Measurements from ENCODE around the gene PORCN.
"Not testable (repeated sequence)": the region's sequence is repeated elsewhere in the genome, so short reads cannot be mapped to it uniquely, and the experiment has no call there.

The PORCN gene

GRCh38 chrX:48522291-48522690 lies 13.5 kb downstream of the PORCN start:
- H3K27ac ChIP-seq (ENCODE audit: low read depth, low read length, poor library complexity, severe bottlenecking), result peak overlapping the region; percentile 65
- H3K36me3 ChIP-seq (ENCODE audit: insufficient read depth, low read length), result peaks cover 34% of the 10 kb centered on the region
- H3K27me3 ChIP-seq (ENCODE audit: insufficient read depth, low read length), result no peaks in the 10 kb centered on the region
- H3F3A ChIP-seq (ENCODE audit: insufficient read depth, low read length), result no peaks in the 10 kb centered on the region
- peaks cover 27% of the 10 kb centered on the region for H3K4me1 ChIP-seq (ENCODE audit: insufficient read depth, low read length, severe bottlenecking)
- no peak overlapping the region for H2AFZ ChIP-seq (ENCODE audit: low read length)
- TF ChIP-seq EZH2 (IDR thresholded peaks at IDR 0.05; ENCODE audit: borderline replicate concordance, low read length) (no peak), CTCF (IDR thresholded peaks at IDR 0.05; ENCODE audit: low read length) (no peak)
- H3K4me2 ChIP-seq (ENCODE audit: low read length), result peak overlapping the region; percentile 91
- no peaks in the 10 kb centered on the region for H3K9me2 ChIP-seq (ENCODE audit: low read depth, low read length)
- H3K9ac ChIP-seq (ENCODE audit: low read length), result peak overlapping the region; percentile 98
- peak overlapping the region; percentile 99 for H3K4me3 ChIP-seq (ENCODE audit: low read depth, low read length, poor library complexity, severe bottlenecking)
- H3K9me3 ChIP-seq (ENCODE audit: low read length), result no peaks in the 10 kb centered on the region
- H3K79me2 ChIP-seq (ENCODE audit: insufficient read depth, low read length), result peaks cover 9% of the 10 kb centered on the region
- no peaks in the 10 kb centered on the region for H4K20me1 ChIP-seq (ENCODE audit: insufficient read depth, low read length)

GRCh38 chrX:48523682-48524081 lies 14.9 kb downstream of the PORCN start:
- Histone ChIP-seq H3F3A (ENCODE audit: insufficient read depth, low read length) (no peaks in the 10 kb centered on the region), H3K36me3 (ENCODE audit: insufficient read depth, low read length) (peaks cover 47% of the 10 kb centered on the region), H3K4me3 (ENCODE audit: low read depth, low read length, poor library complexity, severe bottlenecking) (no peak overlapping the region), H2AFZ (ENCODE audit: low read length) (no peak overlapping the region), H3K27me3 (ENCODE audit: insufficient read depth, low read length) (no peaks in the 10 kb centered on the region), H3K9me3 (ENCODE audit: low read length) (no peaks in the 10 kb centered on the region), H4K20me1 (ENCODE audit: insufficient read depth, low read length) (no peaks in the 10 kb centered on the region), H3K9ac (ENCODE audit: low read length) (no peak overlapping the region), H3K4me1 (ENCODE audit: insufficient read depth, low read length, severe bottlenecking) (peaks cover 27% of the 10 kb centered on the region), H3K79me2 (ENCODE audit: insufficient read depth, low read length) (peaks cover 9% of the 10 kb centered on the region), H3K4me2 (ENCODE audit: low read length) (no peak overlapping the region), H3K27ac (ENCODE audit: low read depth, low read length, poor library complexity, severe bottlenecking) (no peak overlapping the region), H3K9me2 (ENCODE audit: low read depth, low read length) (no peaks in the 10 kb centered on the region)
- TF ChIP-seq EZH2 (IDR thresholded peaks at IDR 0.05; ENCODE audit: borderline replicate concordance, low read length) (no peak), CTCF (IDR thresholded peaks at IDR 0.05; ENCODE audit: low read length) (no peak)

- H3K9me2 ChIP-seq (ENCODE audit: low read depth, low read length); H3K9ac ChIP-seq (ENCODE audit: low read length); H3F3A ChIP-seq (ENCODE audit: insufficient read depth, low read length); H2AFZ ChIP-seq (ENCODE audit: low read length); H3K4me3 ChIP-seq (ENCODE audit: low read depth, low read length, poor library complexity, severe bottlenecking); H3K79me2 ChIP-seq (ENCODE audit: insufficient read depth, low read length); H4K20me1 ChIP-seq (ENCODE audit: insufficient read depth, low read length); H3K27me3 ChIP-seq (ENCODE audit: insufficient read depth, low read length); H3K27ac ChIP-seq (ENCODE audit: low read depth, low read length, poor library complexity, severe bottlenecking); H3K4me2 ChIP-seq (ENCODE audit: low read length); H3K9me3 ChIP-seq (ENCODE audit: low read length): not testable (repeated sequence)
- H3K4me1 ChIP-seq (ENCODE audit: insufficient read depth, low read length, severe bottlenecking), result peaks cover 23% of the 10 kb centered on the region
- peaks cover 49% of the 10 kb centered on the region for H3K36me3 ChIP-seq (ENCODE audit: insufficient read depth, low read length)
Observed at GRCh38 chrX:48525853-48526252, 17.1 kb downstream of the PORCN start.

- Histone ChIP-seq H3K9me2 (ENCODE audit: low read depth, low read length) (no peaks in the 10 kb centered on the region), H3K79me2 (ENCODE audit: insufficient read depth, low read length) (no peaks in the 10 kb centered on the region), H3K4me1 (ENCODE audit: insufficient read depth, low read length, severe bottlenecking) (no peaks in the 10 kb centered on the region), H2AFZ (ENCODE audit: low read length) (no peak overlapping the region), H3K4me2 (ENCODE audit: low read length) (no peak overlapping the region), H3K36me3 (ENCODE audit: insufficient read depth, low read length) (peaks cover 29% of the 10 kb centered on the region), H3K27me3 (ENCODE audit: insufficient read depth, low read length) (no peaks in the 10 kb centered on the region), H3K4me3 (ENCODE audit: low read depth, low read length, poor library complexity, severe bottlenecking) (no peak overlapping the region), H3K9me3 (ENCODE audit: low read length) (no peaks in the 10 kb centered on the region), H3F3A (ENCODE audit: insufficient read depth, low read length) (no peaks in the 10 kb centered on the region), H3K9ac (ENCODE audit: low read length) (no peak overlapping the region), H4K20me1 (ENCODE audit: insufficient read depth, low read length) (no peaks in the 10 kb centered on the region), H3K27ac (ENCODE audit: low read depth, low read length, poor library complexity, severe bottlenecking) (no peak overlapping the region)
- no peak for TF ChIP-seq CTCF (IDR thresholded peaks at IDR 0.05; ENCODE audit: low read length)
- no peak for TF ChIP-seq EZH2 (IDR thresholded peaks at IDR 0.05; ENCODE audit: borderline replicate concordance, low read length)
Observed at GRCh38 chrX:48530736-48531135, 21.9 kb downstream of the PORCN start.
